ENCODE measurements around the gene CCL15.

CCL15 gene

GRCh38 chr17:35982409-35983191 is 18.8 kb downstream of the CCL15 start:
- DNase-seq (ENCODE audit: low spot score), result no peak
- in situ Hi-C loops (cut with MboI; ENCODE audit: low sequenced_read_pairs, unreplicated experiment), result no loop called here

GRCh38 chr17:35981908-35982330 is 19.4 kb downstream of the CCL15 start:
- no peak for DNase-seq (ENCODE audit: low spot score)
- in situ Hi-C loops (cut with MboI; ENCODE audit: low sequenced_read_pairs, unreplicated experiment), result no loop called here
- no peak for TF ChIP-seq CTCF (IDR thresholded peaks at IDR 0.05; ENCODE audit: borderline replicate concordance, control extremely low read depth, extremely low read depth, insufficient read depth, missing control alignments)

More at GRCh38 chr17:35982409-35983191, 18.8 kb downstream of the CCL15 start:
- no peak for TF ChIP-seq CTCF (IDR thresholded peaks at IDR 0.05; ENCODE audit: borderline replicate concordance, control extremely low read depth, extremely low read depth, insufficient read depth, missing control alignments)

GRCh38 chr17:35981246-35981645 is 20.1 kb downstream of the CCL15 start, which contains the start of gene CCL16:
CCL16 (minus strand) TSS chr17:35981497; CDS start chr17:35981420, 77 bp downstream.
- in situ Hi-C loops (cut with MboI; ENCODE audit: low sequenced_read_pairs, unreplicated experiment), result no loop called here
- no peak for DNase-seq (ENCODE audit: low spot score)
- no peak for TF ChIP-seq CTCF (IDR thresholded peaks at IDR 0.05; ENCODE audit: borderline replicate concordance, control extremely low read depth, extremely low read depth, insufficient read depth, missing control alignments)

- no peak for DNase-seq (ENCODE audit: low spot score)
- in situ Hi-C loops (cut with MboI; ENCODE audit: low sequenced_read_pairs, unreplicated experiment), result loop anchor here (10.0 kb wide), 2 partner anchors 96 to 166 kb away; no protein-coding TSS in a partner anchor
- TF ChIP-seq CTCF (IDR thresholded peaks at IDR 0.05; ENCODE audit: borderline replicate concordance, control extremely low read depth, extremely low read depth, insufficient read depth, missing control alignments), result no peak
Measured at GRCh38 chr17:35978346-35978745, 23.0 kb downstream of the CCL15 start.

- in situ Hi-C loops (cut with MboI; ENCODE audit: low sequenced_read_pairs, unreplicated experiment), result loop anchor here (10.0 kb wide), 2 partner anchors 97 to 167 kb away; no protein-coding TSS in a partner anchor
- no peak for TF ChIP-seq CTCF (IDR thresholded peaks at IDR 0.05; ENCODE audit: borderline replicate concordance, control extremely low read depth, extremely low read depth, insufficient read depth, missing control alignments)
- no peak for DNase-seq (ENCODE audit: low spot score)
Measured at GRCh38 chr17:35977509-35977908, 23.8 kb downstream of the CCL15 start.

- in situ Hi-C loops (cut with MboI; ENCODE audit: low sequenced_read_pairs, unreplicated experiment), result loop anchor here (10.0 to 25.0 kb wide), 3 partner anchors 101 to 514 kb away; partner anchors contain the start of gene ZNHIT3
- no peak for TF ChIP-seq CTCF (IDR thresholded peaks at IDR 0.05; ENCODE audit: borderline replicate concordance, control extremely low read depth, extremely low read depth, insufficient read depth, missing control alignments)
- DNase-seq (ENCODE audit: low spot score), result no peak
Measured at GRCh38 chr17:35973333-35974260, 27.8 kb downstream of the CCL15 start.
